Activated naive CD4-positive, alpha-beta T cell treated with anti-CD3 and anti-CD28 coated beads, Interleukin-2, amount 50 U/mL, for 72 hours (primary cell): ENCODE data around the gene MED23. TPM values are rescaled to one million over a fixed set of nuclear protein-coding genes. Genes with fewer than 3 reads are reported as not detected.

Source experiments
- ATAC-seq, 2 donors: fragments of 150-1000 bp; cut with Tn5 transposase; 2 replicates each; pipeline ENCODE4 v1.10.0; 2021; ENCODE audit warnings: mild to moderate bottlenecking in 2 of 2, moderate library complexity in 2 of 2
- DNase-seq, 2 donors: peaks; one replicate each; pipeline ENCODE4 v3.0.0; 2021 to 2022; ENCODE audit warnings: low spot score in 2 of 2
- H3K27ac Mint-ChIP-seq, 2 donors: one replicate each; pipeline ENCODE4 v1.8.0; 2022; ENCODE audit warnings: mild to moderate bottlenecking in 2 of 2, mixed read lengths in 2 of 2
- H3K36me3 Mint-ChIP-seq, 2 donors: one replicate each; pipeline ENCODE4 v1.8.0; 2022; ENCODE audit warnings: mixed read lengths in 2 of 2
- H3K9me3 Mint-ChIP-seq, 2 donors: one replicate each; pipeline ENCODE4 v1.8.0; 2022; ENCODE audit warnings: mixed read lengths in 2 of 2
- total RNA-seq, 2 donors: library from RNA; stranded (reverse); gene quantifications; one replicate each; pipeline ENCODE4 v1.2.3, GENCODE V29; 2022

The MED23 gene
- total RNA-seq, 2 donors from 2014 or later = 22.8 to 24.3 TPM

- peaks cover 0 to 8% of the 10 kb centered on the region in 2 donors for H3K36me3 Mint-ChIP-seq
- H3K27ac Mint-ChIP-seq = no peak overlapping the region
- no peaks in the 10 kb centered on the region for H3K9me3 Mint-ChIP-seq
- ATAC-seq (peak in 1 of 2 donors; percentile 61), DNase-seq (no peak)
Observed at GRCh38 chr6:131613296-131613925, 14.6 kb downstream of the MED23 start.

DNA sequence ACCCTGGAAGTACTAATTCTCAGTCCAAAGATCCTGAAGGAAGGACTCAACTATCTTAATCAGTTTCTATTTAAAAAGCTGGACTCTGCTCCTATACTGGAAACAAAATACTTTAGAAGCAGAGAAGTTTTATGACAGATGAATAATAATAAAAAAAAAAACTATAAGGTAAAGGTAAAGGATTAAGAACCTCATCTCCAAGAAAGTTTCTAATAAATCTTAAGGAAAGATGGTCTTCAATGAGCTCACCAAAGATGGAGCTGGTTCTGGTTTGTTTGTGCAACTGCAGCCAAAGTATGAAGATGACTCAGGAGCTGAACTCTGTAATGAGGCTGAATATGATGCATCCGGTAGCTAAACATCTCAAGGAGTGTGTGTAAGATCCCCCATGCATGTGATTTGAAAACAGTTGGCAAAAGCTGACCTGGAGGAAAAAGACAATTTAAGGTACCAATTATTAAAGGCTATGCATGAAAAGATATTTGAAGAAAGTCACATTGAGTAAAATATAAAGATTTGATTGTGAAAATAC lies 25.2 kb downstream of the MED23 start:
- DNase-seq = no peak
- no peak overlapping the region for H3K27ac Mint-ChIP-seq
- ATAC-seq = no peak
- no peaks in the 10 kb centered on the region for H3K9me3 Mint-ChIP-seq
- peaks cover 9 to 15% of the 10 kb centered on the region in 2 donors for H3K36me3 Mint-ChIP-seq

GRCh38 chr6:131600716-131601115 lies 27.3 kb downstream of the MED23 start:
- peaks cover 9 to 15% of the 10 kb centered on the region in 2 donors for H3K36me3 Mint-ChIP-seq

DNA sequence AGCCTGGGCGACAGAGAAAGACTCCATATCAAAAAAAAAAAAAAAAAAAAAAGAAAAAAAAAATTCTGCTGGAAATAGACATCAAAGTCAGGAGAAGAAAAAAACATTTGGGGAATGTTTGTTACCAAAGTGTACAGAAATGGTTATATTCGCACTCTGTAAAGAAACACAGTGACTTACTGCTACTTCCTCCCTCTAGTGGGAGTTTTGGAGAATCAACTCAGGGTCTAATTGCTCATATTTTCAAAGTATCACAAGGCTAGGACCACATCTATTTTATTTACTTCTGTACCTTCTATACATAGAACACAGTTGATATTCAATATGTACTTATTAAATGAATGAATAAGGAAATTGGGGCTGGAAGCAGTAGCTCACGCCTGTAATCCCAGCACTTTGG lies 30.6 kb downstream of the MED23 start:
- Mint-ChIP-seq H3K9me3 (no peaks in the 10 kb centered on the region), H3K36me3 (peaks cover 0 to 6% of the 10 kb centered on the region in 2 donors), H3K27ac (no peak overlapping the region)
- ATAC-seq (no peak), DNase-seq (no peak)

More at GRCh38 chr6:131600716-131601115, 27.3 kb downstream of the MED23 start:
- DNase-seq (no peak), ATAC-seq (no peak)
- Mint-ChIP-seq H3K9me3 (no peaks in the 10 kb centered on the region), H3K27ac (no peak overlapping the region)

GRCh38 chr6:131594074-131594473 lies 34.0 kb downstream of the MED23 start:
- Mint-ChIP-seq H3K27ac (no peak overlapping the region), H3K9me3 (no peaks in the 10 kb centered on the region), H3K36me3 (no peaks in the 10 kb centered on the region)
- ATAC-seq (no peak), DNase-seq (no peak)

DNA sequence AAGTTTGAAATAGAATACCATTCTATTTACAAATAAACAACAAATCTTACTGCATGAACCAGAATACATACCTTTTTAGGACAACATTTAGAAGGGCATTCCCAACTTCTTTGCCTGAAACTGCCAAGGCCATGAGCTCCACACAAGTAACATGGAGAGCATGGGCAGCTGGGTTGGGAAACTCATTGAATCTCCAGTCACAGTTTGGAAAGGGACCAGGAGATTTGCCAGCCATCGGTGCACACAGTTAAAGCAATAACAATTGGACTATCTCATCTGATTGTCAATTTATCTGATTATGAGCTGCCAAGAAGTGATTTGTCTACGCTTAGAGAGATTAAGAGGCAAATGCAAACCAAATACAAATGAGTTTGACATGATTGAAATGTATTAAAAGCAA lies 35.1 kb downstream of the MED23 start:
- Mint-ChIP-seq H3K9me3 (no peaks in the 10 kb centered on the region), H3K36me3 (no peaks in the 10 kb centered on the region), H3K27ac (no peak overlapping the region)
- no peak for ATAC-seq
- no peak for DNase-seq

- ATAC-seq (no peak), DNase-seq (no peak)
- no peak overlapping the region for H3K27ac Mint-ChIP-seq
- no peaks in the 10 kb centered on the region for H3K36me3 Mint-ChIP-seq
- H3K9me3 Mint-ChIP-seq = no peaks in the 10 kb centered on the region
Observed at GRCh38 chr6:131588643-131589042, 39.4 kb downstream of the MED23 start.

- DNase-seq = no peak
- no peaks in the 10 kb centered on the region for H3K36me3 Mint-ChIP-seq
- H3K9me3 Mint-ChIP-seq = no peaks in the 10 kb centered on the region
- no peak for ATAC-seq
- peak overlapping the region in 1 of 2 donors; percentile 6 for H3K27ac Mint-ChIP-seq
Observed at GRCh38 chr6:131587909-131588308, 40.1 kb downstream of the MED23 start.

- H3K27ac Mint-ChIP-seq = no peak overlapping the region
- H3K9me3 Mint-ChIP-seq = no peaks in the 10 kb centered on the region
- H3K36me3 Mint-ChIP-seq = no peaks in the 10 kb centered on the region
- ATAC-seq (no peak), DNase-seq (no peak)
Observed at GRCh38 chr6:131586543-131586942, 41.5 kb downstream of the MED23 start.

DNA sequence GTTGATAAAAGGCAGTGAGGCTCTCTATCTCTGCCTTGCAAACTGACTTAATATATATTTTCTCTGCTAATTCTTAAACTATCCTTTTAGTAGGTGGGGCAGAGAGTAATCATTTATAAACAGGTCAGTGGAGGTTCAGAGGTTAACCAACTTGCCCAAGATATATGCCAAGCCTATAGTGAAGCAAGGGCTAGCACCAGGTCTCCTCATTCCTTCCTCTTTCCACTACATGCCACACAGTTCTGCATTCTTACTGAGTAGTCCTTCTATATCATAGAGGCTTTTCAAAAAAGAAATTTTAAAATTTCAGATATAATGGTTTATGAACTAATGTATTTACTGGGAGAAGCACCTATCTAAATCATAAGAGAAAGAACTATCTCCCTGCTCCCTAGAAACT lies 46.5 kb downstream of the MED23 start:
- H3K9me3 Mint-ChIP-seq = no peaks in the 10 kb centered on the region
- H3K27ac Mint-ChIP-seq = no peak overlapping the region
- no peak for DNase-seq
- no peaks in the 10 kb centered on the region for H3K36me3 Mint-ChIP-seq
- no peak for ATAC-seq

- peaks cover 0 to 5% of the 10 kb centered on the region in 2 donors for H3K36me3 Mint-ChIP-seq
- DNase-seq (no peak), ATAC-seq (no peak)
- no peak overlapping the region for H3K27ac Mint-ChIP-seq
- H3K9me3 Mint-ChIP-seq = no peaks in the 10 kb centered on the region
Observed at GRCh38 chr6:131575834-131576478, 52.1 kb downstream of the MED23 start.

DNA sequence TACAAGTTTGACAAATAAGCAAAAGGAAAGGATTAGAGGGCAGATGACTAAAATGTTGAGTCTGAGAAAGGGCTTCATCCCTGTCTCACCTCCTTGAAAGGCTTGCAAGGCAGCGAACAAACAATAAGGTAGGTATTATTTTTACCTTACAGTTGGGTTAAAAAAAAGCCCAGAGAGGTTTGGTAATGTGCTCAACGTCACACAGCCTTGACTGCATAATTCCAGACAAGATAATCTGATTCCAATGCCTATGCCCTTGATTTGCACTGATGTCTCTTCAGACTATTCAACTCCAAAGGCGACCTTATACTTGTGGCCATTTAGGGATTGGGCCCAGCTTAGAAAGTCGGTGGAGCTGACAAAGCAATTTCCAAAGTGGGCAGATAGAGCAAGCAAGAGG lies 53.4 kb downstream of the MED23 start:
- H3K36me3 Mint-ChIP-seq = peaks cover 0 to 5% of the 10 kb centered on the region in 2 donors
- H3K9me3 Mint-ChIP-seq = no peaks in the 10 kb centered on the region
- DNase-seq (no peak), ATAC-seq (no peak)
- H3K27ac Mint-ChIP-seq = peak overlapping the region in 1 of 2 donors; percentile 6

GRCh38 chr6:131574133-131574532 lies 53.9 kb downstream of the MED23 start:
- Mint-ChIP-seq H3K36me3 (peaks cover 0 to 5% of the 10 kb centered on the region in 2 donors), H3K27ac (no peak overlapping the region), H3K9me3 (no peaks in the 10 kb centered on the region)
- DNase-seq (no peak), ATAC-seq (no peak)

DNA sequence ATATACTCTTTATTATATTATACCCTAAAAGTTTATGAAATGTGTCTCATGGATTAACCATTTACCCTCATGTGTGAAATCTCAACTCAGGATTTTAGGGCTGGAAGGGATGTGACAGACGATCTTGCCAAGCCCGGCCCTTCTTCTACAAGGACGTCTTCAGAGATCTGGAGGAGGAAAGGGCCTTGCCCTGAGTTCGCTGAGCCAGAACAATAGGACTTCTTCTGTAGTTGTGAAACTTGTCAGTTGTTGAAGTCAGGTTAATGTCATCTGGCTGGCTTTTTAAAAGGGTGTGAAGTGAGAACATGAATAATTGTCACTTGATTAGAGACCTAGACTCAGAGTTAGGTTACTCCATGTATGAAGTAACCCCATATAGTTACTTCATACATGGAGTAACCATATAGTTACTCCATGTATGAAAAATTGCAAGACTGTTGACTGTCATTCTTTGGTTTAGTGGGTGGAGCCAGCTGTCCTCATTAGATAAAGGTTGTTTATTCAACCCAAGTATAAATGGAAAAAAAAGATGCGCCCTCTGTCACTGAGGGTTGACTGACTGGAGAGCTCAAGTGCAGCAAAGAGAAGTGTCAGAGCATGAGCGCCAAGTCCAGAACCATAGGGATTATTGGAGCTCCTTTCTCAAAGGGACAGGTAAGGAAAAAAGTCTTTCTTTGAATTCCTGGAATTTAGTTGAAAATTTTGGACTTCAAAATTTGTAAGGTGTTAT lies 55.2 kb downstream of the MED23 start, which contains the start of gene ARG1:
TSS of gene ARG1 (plus strand) at position 541 of the 730 bp plus-strand sequence. CDS start at position 598, 57 bp downstream.
- Mint-ChIP-seq H3K27ac (no peak within 1 kb of the TSS), H3K9me3 (no peaks in the 10 kb centered on the region), H3K36me3 (peaks cover 0 to 5% of the 10 kb centered on the region in 2 donors)
- DNase-seq = no peak
- no peak for ATAC-seq

DNA sequence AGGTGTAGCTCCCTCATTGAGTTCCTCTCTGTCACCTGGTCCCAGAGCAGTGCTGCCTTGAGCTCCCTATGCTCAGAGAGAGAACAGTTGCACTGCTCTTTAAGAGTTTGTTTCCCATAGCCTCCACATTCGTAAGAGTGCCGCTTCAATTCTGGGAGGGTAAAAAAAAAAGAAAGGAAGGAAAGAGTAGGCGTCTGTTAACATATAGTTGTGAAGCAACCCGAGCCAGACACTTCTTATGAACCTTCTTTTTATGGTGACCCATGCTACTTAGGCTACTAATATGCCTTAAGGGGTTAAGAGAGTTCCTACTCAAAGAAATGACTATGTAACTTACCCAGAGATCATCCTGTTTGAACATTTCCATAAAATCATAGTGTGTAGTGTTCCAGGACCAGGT lies 59.3 kb downstream of the MED23 start:
- ATAC-seq (no peak), DNase-seq (no peak)
- no peak overlapping the region for H3K27ac Mint-ChIP-seq
- no peaks in the 10 kb centered on the region for H3K9me3 Mint-ChIP-seq
- peaks cover 0 to 5% of the 10 kb centered on the region in 2 donors for H3K36me3 Mint-ChIP-seq

GRCh38 chr6:131565056-131565455 lies 63.0 kb downstream of the MED23 start:
- H3K27ac Mint-ChIP-seq = no peak overlapping the region
- ATAC-seq = no peak
- no peak for DNase-seq
- no peaks in the 10 kb centered on the region for H3K9me3 Mint-ChIP-seq
- H3K36me3 Mint-ChIP-seq = no peaks in the 10 kb centered on the region
